ENCODE results near the gene SMCO3.

GRCh38 chr12:14843425-14843887 lies 29.5 kb upstream of the SMCO3 start, which contains the start of gene ART4:
- TF ChIP-seq CTCF (IDR thresholded peaks at IDR 0.05) (no peak), EZH2 (IDR thresholded peaks at IDR 0.05; ENCODE audit: borderline replicate concordance, insufficient read depth, low read depth, low read length, poor library complexity, severe bottlenecking) (no peak)
